K562 (cell line): ENCODE data around the gene ANK3. TPM values are rescaled to one million over a fixed set of nuclear protein-coding genes. Genes with fewer than 3 reads are reported as not detected.

Experiments used
- ATAC-seq: fragments of 200-7000 bp; cut with Tn5 transposase; 3 replicates; pipeline ENCODE4 v1.9.1; 2020; ENCODE audit warnings: moderate library complexity
- BruUV-seq: library from RNA; stranded (reverse); fragments of 400-500 nt; replicated peaks from 2 replicates; lab custom pipeline; 2021; lab: Mats Ljungman, UMichigan
- CTCF ChIA-PET: fragments of 300-600 bp; formaldehyde crosslinking; extraction: SDS; loops from one replicate; lab custom pipeline; 2021; ENCODE audit warnings: low intra/inter-chr PET ratio; lab: Yijun Ruan, JAX
- POLR2A ChIA-PET: fragments of 300-600, 350-650 bp; sonication (Branson Sonifier 250); formaldehyde crosslinking; extraction: SDS; loops from one replicate; lab custom pipeline; 2021; ENCODE audit warnings: antibody characterized with exemption, inconsistent platforms; lab: Yijun Ruan, JAX
- DNase-seq, 4 experiments: peaks; one replicate each; pipeline versions ENCODE4 v3.0.0 to v3.0.0-alpha.2; 2011 to 2018; ENCODE audit warnings: low spot score in 3 of 4, mixed read lengths in 3 of 4; ENCODE audit errors: extremely low read depth in 1 of 4
- FAIRE-seq: peaks from 2 replicates; lab custom pipeline; 2011; peaks lifted over from hg19 to GRCh38; lab: Jason Lieb, UNC
- H2AFZ ChIP-seq: 2 replicates; pipeline ENCODE4 v1.6.0; 2011; ENCODE audit warnings: low read depth, low read length, control low read depth, inconsistent platforms
- H3K27ac ChIP-seq: fragments of 200-600 bp; 3 replicates; pipeline ENCODE4 v1.8.0; 2011; ENCODE audit warnings: low read depth, mild to moderate bottlenecking, control low read depth, inconsistent platforms, low read length, moderate library complexity, mixed read lengths; ENCODE audit errors: extremely low read depth
- H3K27me3 ChIP-seq, 2 experiments: fragments of 300-600 bp in 1 of 2; 2 replicates in 1 of 2; 3 replicates in 1 of 2; pipeline versions ENCODE4 v1.6.0 to v1.8.0; 2011; ENCODE audit warnings: inconsistent platforms in 2 of 2, low read length in 2 of 2, mild to moderate bottlenecking in 1 of 2, mixed read lengths in 1 of 2, moderate library complexity in 1 of 2; ENCODE audit not compliant: control insufficient read depth in 2 of 2, insufficient read depth in 2 of 2
- H3K36me3 ChIP-seq: fragments of 300-600 bp; 3 replicates; pipeline ENCODE4 v1.8.0; 2011; ENCODE audit warnings: mild to moderate bottlenecking, low read length, inconsistent platforms; ENCODE audit not compliant: control insufficient read depth, insufficient read depth
- H3K4me1 ChIP-seq, 2 experiments: fragments of 200-600 bp in 1 of 2; replicated peaks in 1 of 2; 2 replicates in 1 of 2; 3 replicates in 1 of 2; pipeline versions ENCODE4 v1.5.1 to v1.8.0; 2011; ENCODE audit warnings: inconsistent platforms in 2 of 2, low read length in 2 of 2, mild to moderate bottlenecking in 1 of 2, mixed read lengths in 1 of 2, moderate library complexity in 1 of 2; ENCODE audit not compliant: control insufficient read depth in 2 of 2, insufficient read depth in 2 of 2
- H3K4me2 ChIP-seq: 2 replicates; pipeline ENCODE4 v1.6.1; 2011; ENCODE audit warnings: low read length, control low read depth, inconsistent platforms, mixed read lengths; ENCODE audit not compliant: insufficient read depth
- H3K4me3 ChIP-seq: fragments of 200-600 bp; sonication (generic), shearing (Covaris generic); 2 replicates; pipeline ENCODE4 v1.5.1; 2016; ENCODE audit warnings: control low read depth, inconsistent platforms
- H3K79me2 ChIP-seq: fragments of 200-600 bp; 3 replicates; pipeline ENCODE4 v1.8.0; 2011; ENCODE audit warnings: low read length, inconsistent platforms; ENCODE audit not compliant: control insufficient read depth, insufficient read depth
- H3K9ac ChIP-seq, 2 experiments: 2 replicates each; pipeline versions ENCODE4 v1.6.0 to v1.6.1; 2011; ENCODE audit warnings: low read depth in 2 of 2, low read length in 2 of 2, control low read depth in 1 of 2, inconsistent platforms in 1 of 2, mild to moderate bottlenecking in 1 of 2, mixed read lengths in 1 of 2; ENCODE audit not compliant: insufficient read depth in 1 of 2
- H3K9me1 ChIP-seq: one replicate; pipeline ENCODE4 v1.6.0; 2011; ENCODE audit warnings: inconsistent platforms, mild to moderate bottlenecking, low read length, moderate library complexity; ENCODE audit not compliant: control insufficient read depth, insufficient read depth
- H3K9me3 ChIP-seq: replicated peaks from 2 replicates; pipeline ENCODE4 v1.5.1; 2011; ENCODE audit warnings: low read depth, low read length, inconsistent platforms; ENCODE audit not compliant: control insufficient read depth, insufficient read depth
- H4K20me1 ChIP-seq: replicated peaks from 2 replicates; pipeline ENCODE4 v1.6.1; 2011; ENCODE audit warnings: low read length, inconsistent platforms, mixed read lengths; ENCODE audit not compliant: control insufficient read depth, insufficient read depth
- ATF2 ChIP-seq: sonication (generic); formaldehyde crosslinking; IDR thresholded peaks from 2 replicates; pipeline ENCODE4 v1.8.1; 2022; ENCODE audit warnings: missing genetic modification reagents
- ATF7 ChIP-seq: fragments of 450-650 bp; IDR thresholded peaks from 2 replicates; pipeline ENCODE4 v1.7.1; 2014; ENCODE audit warnings: mild to moderate bottlenecking, moderate library complexity
- CEBPB ChIP-seq: fragments of 450-650 bp; IDR thresholded peaks from 2 replicates; pipeline ENCODE4 v1.6.1; 2016; ENCODE audit warnings: missing genetic modification characterization, missing compliant biosample characterization
- HDAC2 ChIP-seq: fragments of 450-650 bp; IDR thresholded peaks from 2 replicates; pipeline ENCODE4 v1.6.1; 2016; ENCODE audit warnings: mild to moderate bottlenecking
- PHF20 ChIP-seq: fragments of 450-650 bp; IDR thresholded peaks from 2 replicates; pipeline ENCODE4 v1.6.1; 2018; ENCODE audit not compliant: partially characterized antibody
- RBM34 ChIP-seq: fragments of 200-400 bp; formaldehyde crosslinking; IDR thresholded peaks from 2 replicates; pipeline ENCODE4 v1.6.1; 2018; ENCODE audit warnings: low read length, borderline replicate concordance; ENCODE audit not compliant: insufficient read depth
- SMARCE1 ChIP-seq: fragments of 450-650 bp; IDR thresholded peaks from 2 replicates; pipeline ENCODE4 v1.7.1; 2016; ENCODE audit warnings: mild to moderate bottlenecking
- STAG1 ChIP-seq: sonication (generic); formaldehyde crosslinking; IDR thresholded peaks from 2 replicates; pipeline ENCODE4 v1.5.0; 2020; ENCODE audit warnings: missing genetic modification reagents, borderline replicate concordance
- TBL1XR1 ChIP-seq, 2 experiments: IDR thresholded peaks; 2 replicates each; pipeline ENCODE4 v1.6.1; 2012; ENCODE audit warnings: improper control_type of control experiment in 2 of 2, low read length in 2 of 2, mild to moderate bottlenecking in 1 of 2
- TEAD4 ChIP-seq, 2 experiments: sonication (generic) in 1 of 2; formaldehyde crosslinking in 1 of 2; IDR thresholded peaks; 2 replicates each; pipeline versions ENCODE4 v1.6.1 to v1.8.0; 2012 to 2022; ENCODE audit warnings: borderline replicate concordance in 1 of 2, inconsistent platforms in 1 of 2, low read length in 1 of 2, mild to moderate bottlenecking in 1 of 2, missing genetic modification reagents in 1 of 2
- THAP7 ChIP-seq: fragments of 250-450 bp; sonication (Bioruptor Pico); IDR thresholded peaks from 2 replicates; pipeline ENCODE4 v1.5.0; 2021
- ZNF121 ChIP-seq: sonication (generic); formaldehyde crosslinking; conservative IDR thresholded peaks from 2 replicates; pipeline ENCODE4 v1.8.0; 2022; ENCODE audit warnings: missing genetic modification reagents
- ZNF707 ChIP-seq: fragments of 250-450 bp; sonication (Bioruptor Pico); conservative IDR thresholded peaks from 2 replicates; pipeline ENCODE4 v1.8.0; 2022; ENCODE audit warnings: inconsistent platforms, mild to moderate bottlenecking, moderate library complexity
- WGBS: fragments of 100-300 bp; shearing (Covaris generic); methylation state at CpG from one replicate; pipeline ENCODE4 v1.1.6; 2016; ENCODE audit warnings: low coverage, mixed read lengths; ENCODE audit not compliant: insufficient coverage; ENCODE audit errors: missing lambda C conversion rate; 5-methylcytosine and 5-hydroxymethylcytosine counted together
- in situ Hi-C: fragments of 300-500 bp; cut with MboI; formaldehyde crosslinking; loops from 4 replicates; pipeline ENCODE4 v1.15.0; 2018; ENCODE audit warnings: inconsistent platforms, mixed read lengths
- intact Hi-C: fragments of 100-400 bp; cut with micrococcal nuclease; formaldehyde crosslinking; loops from 2 replicates; pipeline ENCODE4 v1.14.2; 2022
- polyA plus RNA-seq, 8 experiments: library from polyadenylated mRNA; depleted of rRNA in 4 of 8; stranded (reverse) in 5 of 8; unstranded in 3 of 8; fragments of >200 nt; fragmentation: Nextera tagmentation in 2 of 8; fragmentation: Illumina TruSeq in 1 of 8; extraction: Ambion mirVana in 2 of 8; extraction: Trizol in 1 of 8; gene quantifications; 2 replicates each; pipeline versions ENCODE4 v1.2.1 to v1.2.3, GENCODE V29; 2011 to 2014; ENCODE audit warnings: inconsistent platforms in 1 of 8, missing spikeins in 1 of 8
- total RNA-seq, 7 experiments: library from RNA; depleted of rRNA in 6 of 7; stranded (reverse); fragments of >200 nt in 6 of 7; fragmentation: Illumina TruSeq in 2 of 7; extraction: Trizol in 2 of 7; gene quantifications; 2 replicates each; pipeline versions ENCODE4 v1.2.1 to v1.2.3, GENCODE V29; 2011 to 2021; ENCODE audit warnings: low replicate concordance in 1 of 7
- TF ChIP-seq, protein P1 (sequence below): fragments of 450-650 bp; IDR thresholded peaks from 2 replicates; pipeline ENCODE4 v1.7.1; 2018; ENCODE audit warnings: mild to moderate bottlenecking, low read depth; ENCODE audit not compliant: partially characterized antibody
- TF ChIP-seq, protein P2 (sequence below): IDR thresholded peaks from 2 replicates; pipeline ENCODE4 v1.6.1; 2014; ENCODE audit warnings: antibody characterized with exemption

The ANK3 gene
- total and polyA plus RNA-seq, 9 of the 15 experiments (the other 6 are each of a cell fraction or from before 2014, with no cell fraction given), result 10.0 to 32.3 (median 17.9) TPM

- Histone ChIP-seq H3K4me1 (peaks cover 3% of the 10 kb centered on the region in 2 experiments; a peak in 1 of 5 replicates), H3K36me3 (no peaks in the 10 kb centered on the region), H3K9me1 (no peaks in the 10 kb centered on the region), H3K9ac (no peak overlapping the region), H4K20me1 (no peaks in the 10 kb centered on the region), H3K79me2 (no peaks in the 10 kb centered on the region), H3K9me3 (no peaks in the 10 kb centered on the region), H3K27me3 (no peaks in the 10 kb centered on the region), H2AFZ (no peak overlapping the region), H3K4me3 (no peak overlapping the region), H3K27ac (no peak overlapping the region), H3K4me2 (no peak overlapping the region)
- no peak for FAIRE-seq
- in situ Hi-C loops, result no loop called here
- peak; percentile 39; the same call in 1 of the 3 replicates for ATAC-seq
- intact Hi-C loops, result no loop called here
- WGBS, result 48% methylated on average over 4 of the region's 4 CpGs
- ChIA-PET POLR2A (interaction anchor here (0.5 to 4.3 kb wide), 4 partner anchors 8 to 54 kb away, joined by 3 to 18 read pairs (median 4); no protein-coding TSS in a partner anchor), CTCF (no interaction called here)
- BruUV-seq, result no TSS peak
- DNase-seq, result no peak
- TF ChIP-seq TBL1XR1 (IDR thresholded peaks at IDR 0.05; ENCODE audit: low read length in 2 of 2) (no peak), HDAC2 (no peak), PHF20 (no peak), THAP7 (CRISPR knock-in tag) (no peak), STAG1 (CRISPR knock-in tag) (no peak), ATF7 (0 out of 2 replicates have a peak, but pooled peaks have one; percentile 18), SMARCE1 (peak; percentile 78; the same call in 1 of the 2 replicates), TEAD4 (IDR thresholded peaks at IDR 0.05; ENCODE audit: low read length) (no peak), TEAD4 (CRISPR knock-in tag; IDR thresholded peaks at IDR 0.05; ENCODE audit: borderline replicate concordance) (no peak), RBM34 (no peak), CEBPB (peak; percentile 94), ZNF121 (CRISPR knock-in tag) (no peak), ZNF707 (CRISPR knock-in tag) (no peak), ATF2 (no peak)
- TF ChIP-seq, protein P1, sequence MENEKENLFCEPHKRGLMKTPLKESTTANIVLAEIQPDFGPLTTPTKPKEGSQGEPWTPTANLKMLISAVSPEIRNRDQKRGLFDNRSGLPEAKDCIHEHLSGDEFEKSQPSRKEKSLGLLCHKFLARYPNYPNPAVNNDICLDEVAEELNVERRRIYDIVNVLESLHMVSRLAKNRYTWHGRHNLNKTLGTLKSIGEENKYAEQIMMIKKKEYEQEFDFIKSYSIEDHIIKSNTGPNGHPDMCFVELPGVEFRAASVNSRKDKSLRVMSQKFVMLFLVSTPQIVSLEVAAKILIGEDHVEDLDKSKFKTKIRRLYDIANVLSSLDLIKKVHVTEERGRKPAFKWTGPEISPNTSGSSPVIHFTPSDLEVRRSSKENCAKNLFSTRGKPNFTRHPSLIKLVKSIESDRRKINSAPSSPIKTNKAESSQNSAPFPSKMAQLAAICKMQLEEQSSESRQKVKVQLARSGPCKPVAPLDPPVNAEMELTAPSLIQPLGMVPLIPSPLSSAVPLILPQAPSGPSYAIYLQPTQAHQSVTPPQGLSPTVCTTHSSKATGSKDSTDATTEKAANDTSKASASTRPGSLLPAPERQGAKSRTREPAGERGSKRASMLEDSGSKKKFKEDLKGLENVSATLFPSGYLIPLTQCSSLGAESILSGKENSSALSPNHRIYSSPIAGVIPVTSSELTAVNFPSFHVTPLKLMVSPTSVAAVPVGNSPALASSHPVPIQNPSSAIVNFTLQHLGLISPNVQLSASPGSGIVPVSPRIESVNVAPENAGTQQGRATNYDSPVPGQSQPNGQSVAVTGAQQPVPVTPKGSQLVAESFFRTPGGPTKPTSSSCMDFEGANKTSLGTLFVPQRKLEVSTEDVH, result no peak
- TF ChIP-seq, protein P2, sequence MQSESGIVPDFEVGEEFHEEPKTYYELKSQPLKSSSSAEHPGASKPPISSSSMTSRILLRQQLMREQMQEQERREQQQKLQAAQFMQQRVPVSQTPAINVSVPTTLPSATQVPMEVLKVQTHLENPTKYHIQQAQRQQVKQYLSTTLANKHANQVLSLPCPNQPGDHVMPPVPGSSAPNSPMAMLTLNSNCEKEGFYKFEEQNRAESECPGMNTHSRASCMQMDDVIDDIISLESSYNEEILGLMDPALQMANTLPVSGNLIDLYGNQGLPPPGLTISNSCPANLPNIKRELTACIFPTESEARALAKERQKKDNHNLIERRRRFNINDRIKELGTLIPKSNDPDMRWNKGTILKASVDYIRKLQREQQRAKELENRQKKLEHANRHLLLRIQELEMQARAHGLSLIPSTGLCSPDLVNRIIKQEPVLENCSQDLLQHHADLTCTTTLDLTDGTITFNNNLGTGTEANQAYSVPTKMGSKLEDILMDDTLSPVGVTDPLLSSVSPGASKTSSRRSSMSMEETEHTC, result no peak
These were observed 118.2 kb downstream of the ANK3 start for GRCh38 chr10:60271319-60272040.
